ENCODE measurements around the gene ATP1B2. TPM values are rescaled to one million over a fixed set of nuclear protein-coding genes. Genes with fewer than 3 reads are reported as not detected.

The ATP1B2 gene
- total RNA-seq, 1 experiment from 2014 or later, result not detected

- H3K36me3 ChIP-seq (ENCODE audit: control insufficient read depth in 1 of 2, insufficient read depth in 2 of 2, low read length in 2 of 2), result peaks cover 37 to 38% of the 10 kb centered on the region in 2 experiments
Observed at GRCh38 chr17:7606280-7606679, 44.4 kb upstream of the ATP1B2 start.

GRCh38 chr17:7610641-7611040 lies 40.1 kb upstream of the ATP1B2 start:
- ChIA-PET POLR2A (interaction anchor here (1.0 kb wide), 1 partner anchor 75 kb away, joined by 4 read pairs; no protein-coding TSS in a partner anchor), CTCF (no interaction called here), RAD21 (ENCODE audit: low non-redundant PET in 1 of 2, low total read pairs in 2 of 2, uncharacterized antibody in 2 of 2, unreplicated experiment in 2 of 2) (no interaction called here)
- no peak for ATAC-seq
- H4K20me1 ChIP-seq (ENCODE audit: insufficient read depth), result 0 out of 2 replicates have a peak, but pooled peaks cover 3% of the 10 kb centered on the region
- peaks cover 12 to 26% of the 10 kb centered on the region in 2 experiments for H3K36me3 ChIP-seq (ENCODE audit: control insufficient read depth in 1 of 2, insufficient read depth in 2 of 2, low read length in 2 of 2)
- no peaks in the 10 kb centered on the region for H3K27me3 ChIP-seq (ENCODE audit: insufficient read depth, low read length)
- no peak overlapping the region for H3K4me2 ChIP-seq (ENCODE audit: low read length)
- H3K4me3 ChIP-seq (replicated peaks in 1 of 2; ENCODE audit: low read depth in 1 of 2, low read length in 2 of 2), result no peak overlapping the region
- BruUV-seq (replicated peaks), result no TSS peak
- H3K4me1 ChIP-seq (ENCODE audit: control insufficient read depth in 1 of 2, insufficient read depth in 2 of 2, low read length in 2 of 2), result peaks cover 10 to 18% of the 10 kb centered on the region in 2 experiments
- H2AFZ ChIP-seq (ENCODE audit: low read depth, low read length, poor library complexity, severe bottlenecking), result no peak overlapping the region
- peaks cover 83% of the 10 kb centered on the region for H3K79me2 ChIP-seq (ENCODE audit: insufficient read depth, low read length)
- intact Hi-C loops (cut with micrococcal nuclease), result no loop called here
- H3K9me2 ChIP-seq (ENCODE audit: insufficient read depth), result no peaks in the 10 kb centered on the region
- H3K9ac ChIP-seq (ENCODE audit: low read length), result no peak overlapping the region
- no peak overlapping the region for H3K27ac ChIP-seq (ENCODE audit: low read depth, low read length)
- H3K9me3 ChIP-seq (ENCODE audit: control insufficient read depth in 1 of 2, insufficient read depth in 1 of 2, low read depth in 1 of 2, low read length in 2 of 2), result no peaks in the 10 kb centered on the region
- DNase-seq (ENCODE audit: low read depth, low spot score), result no peak
- TF ChIP-seq EZH2 (IDR thresholded peaks at IDR 0.05), result no peak
- TF ChIP-seq SRF (IDR thresholded peaks at IDR 0.05; ENCODE audit: low read depth), result no peak
- no peak for TF ChIP-seq MAX (IDR thresholded peaks at IDR 0.05)
- no peak for TF ChIP-seq ZFX (IDR thresholded peaks at IDR 0.05)
- TF ChIP-seq EGR1 (IDR thresholded peaks at IDR 0.05; ENCODE audit: low read depth), result no peak
- TF ChIP-seq ELF1 (IDR thresholded peaks at IDR 0.05; ENCODE audit: borderline replicate concordance, low read depth), result no peak
- TF ChIP-seq SIN3A (IDR thresholded peaks at IDR 0.05; ENCODE audit: low read depth), result no peak
- no peak for TF ChIP-seq CEBPB (IDR thresholded peaks at IDR 0.05; ENCODE audit: low read depth)
- TF ChIP-seq, protein P1, sequence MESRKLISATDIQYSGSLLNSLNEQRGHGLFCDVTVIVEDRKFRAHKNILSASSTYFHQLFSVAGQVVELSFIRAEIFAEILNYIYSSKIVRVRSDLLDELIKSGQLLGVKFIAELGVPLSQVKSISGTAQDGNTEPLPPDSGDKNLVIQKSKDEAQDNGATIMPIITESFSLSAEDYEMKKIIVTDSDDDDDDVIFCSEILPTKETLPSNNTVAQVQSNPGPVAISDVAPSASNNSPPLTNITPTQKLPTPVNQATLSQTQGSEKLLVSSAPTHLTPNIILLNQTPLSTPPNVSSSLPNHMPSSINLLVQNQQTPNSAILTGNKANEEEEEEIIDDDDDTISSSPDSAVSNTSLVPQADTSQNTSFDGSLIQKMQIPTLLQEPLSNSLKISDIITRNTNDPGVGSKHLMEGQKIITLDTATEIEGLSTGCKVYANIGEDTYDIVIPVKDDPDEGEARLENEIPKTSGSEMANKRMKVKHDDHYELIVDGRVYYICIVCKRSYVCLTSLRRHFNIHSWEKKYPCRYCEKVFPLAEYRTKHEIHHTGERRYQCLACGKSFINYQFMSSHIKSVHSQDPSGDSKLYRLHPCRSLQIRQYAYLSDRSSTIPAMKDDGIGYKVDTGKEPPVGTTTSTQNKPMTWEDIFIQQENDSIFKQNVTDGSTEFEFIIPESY (IDR thresholded peaks at IDR 0.05; ENCODE audit: extremely low read depth, insufficient replicate concordance, low read length), result no peak
- TF ChIP-seq ZNF274 (IDR thresholded peaks at IDR 0.05; ENCODE audit: low read depth, low read length), result no peak
- no peak for TF ChIP-seq EZH2phosphoT487 (IDR thresholded peaks at IDR 0.05; ENCODE audit: borderline replicate concordance)
- no peak for TF ChIP-seq JUND (IDR thresholded peaks at IDR 0.05)
- TF ChIP-seq RAD21 (IDR thresholded peaks at IDR 0.05; ENCODE audit: low read depth), result no peak
- no peak for TF ChIP-seq YY1 (IDR thresholded peaks at IDR 0.05; ENCODE audit: extremely low read depth, insufficient replicate concordance, low read depth, low read length)

More at GRCh38 chr17:7606280-7606679, 44.4 kb upstream of the ATP1B2 start:
- no TSS peak for BruUV-seq (replicated peaks)
- Histone ChIP-seq H2AFZ (ENCODE audit: low read depth, low read length, poor library complexity, severe bottlenecking) (no peak overlapping the region), H4K20me1 (ENCODE audit: insufficient read depth) (0 out of 2 replicates have a peak, but pooled peaks cover 3% of the 10 kb centered on the region), H3K9ac (ENCODE audit: low read length) (no peak overlapping the region), H3K4me2 (ENCODE audit: low read length) (no peak overlapping the region), H3K4me3 (replicated peaks in 1 of 2; ENCODE audit: low read depth in 1 of 2, low read length in 2 of 2) (no peak overlapping the region), H3K9me2 (ENCODE audit: insufficient read depth) (no peaks in the 10 kb centered on the region), H3K4me1 (ENCODE audit: control insufficient read depth in 1 of 2, insufficient read depth in 2 of 2, low read length in 2 of 2) (no peaks in the 10 kb centered on the region), H3K27ac (ENCODE audit: low read depth, low read length) (no peak overlapping the region), H3K9me3 (ENCODE audit: control insufficient read depth in 1 of 2, insufficient read depth in 1 of 2, low read depth in 1 of 2, low read length in 2 of 2) (no peaks in the 10 kb centered on the region), H3K27me3 (ENCODE audit: insufficient read depth, low read length) (no peaks in the 10 kb centered on the region), H3K79me2 (ENCODE audit: insufficient read depth, low read length) (peaks cover 64% of the 10 kb centered on the region)
- ChIA-PET RAD21 (ENCODE audit: low non-redundant PET in 1 of 2, low total read pairs in 2 of 2, uncharacterized antibody in 2 of 2, unreplicated experiment in 2 of 2) (no interaction called here), CTCF (no interaction called here), POLR2A (no interaction called here)
- DNase-seq (ENCODE audit: low read depth, low spot score) (no peak), ATAC-seq (no peak)
- TF ChIP-seq POLR2AphosphoS5 (IDR thresholded peaks at IDR 0.05; ENCODE audit: low read depth, low read length) (no peak), JUND (IDR thresholded peaks at IDR 0.05) (no peak), EZH2 (IDR thresholded peaks at IDR 0.05) (no peak), RAD21 (IDR thresholded peaks at IDR 0.05; ENCODE audit: low read depth) (no peak), POLR2A (IDR thresholded peaks at IDR 0.05; ENCODE audit: borderline replicate concordance, extremely low read depth, insufficient read depth, insufficient read length) (no peak), EGR1 (IDR thresholded peaks at IDR 0.05; ENCODE audit: low read depth) (no peak), MAX (IDR thresholded peaks at IDR 0.05) (no peak), CBX3 (IDR thresholded peaks at IDR 0.05; ENCODE audit: low read depth) (no peak), EZH2phosphoT487 (IDR thresholded peaks at IDR 0.05; ENCODE audit: borderline replicate concordance) (no peak), SIN3A (IDR thresholded peaks at IDR 0.05; ENCODE audit: low read depth) (no peak), ELF1 (IDR thresholded peaks at IDR 0.05; ENCODE audit: borderline replicate concordance, low read depth) (no peak), FOSL1 (IDR thresholded peaks at IDR 0.05; ENCODE audit: low read depth) (no peak)
- intact Hi-C loops (cut with micrococcal nuclease), result no loop called here

Measured in HCT116 (cell line).